Keratinocyte (primary cell): ENCODE results near the gene ZNF180. TPM values are rescaled to one million over a fixed set of nuclear protein-coding genes. Genes with fewer than 3 reads are reported as not detected.

Experiments used
- DNase-seq: peaks from one replicate; pipeline ENCODE4 v3.0.0-alpha.2; 2011; ENCODE audit warnings: low read depth, missing footprints, low spot score
- FAIRE-seq: peaks from 2 replicates; lab custom pipeline; 2011; peaks lifted over from hg19 to GRCh38; lab: Jason Lieb, UNC
- H2AFZ ChIP-seq: 2 replicates; pipeline ENCODE4 v1.6.0; 2012; ENCODE audit warnings: low read length, control low read depth, inconsistent platforms; ENCODE audit not compliant: control insufficient read depth
- H3K27ac ChIP-seq: 2 replicates; pipeline ENCODE4 v1.5.1; 2011; ENCODE audit warnings: low read length; ENCODE audit not compliant: control insufficient read depth, insufficient read depth
- H3K27me3 ChIP-seq: 3 replicates; pipeline ENCODE4 v1.6.0; 2011; ENCODE audit warnings: low read length; ENCODE audit not compliant: control insufficient read depth, insufficient read depth; ENCODE audit errors: extremely low read depth
- H3K36me3 ChIP-seq, 2 experiments: 2 replicates in 1 of 2; 3 replicates in 1 of 2; pipeline ENCODE4 v1.5.1; 2011; ENCODE audit warnings: low read length in 2 of 2, mild to moderate bottlenecking in 1 of 2; ENCODE audit not compliant: control insufficient read depth in 2 of 2, insufficient read depth in 2 of 2; ENCODE audit errors: extremely low read depth in 1 of 2
- H3K4me1 ChIP-seq: 3 replicates; pipeline ENCODE4 v1.5.1; 2011; ENCODE audit warnings: low read length; ENCODE audit not compliant: control insufficient read depth, insufficient read depth; ENCODE audit errors: extremely low read depth
- H3K4me2 ChIP-seq: 3 replicates; pipeline ENCODE4 v1.6.0; 2011; ENCODE audit warnings: low read depth, low read length; ENCODE audit not compliant: control insufficient read depth, insufficient read depth; ENCODE audit errors: extremely low read depth
- H3K4me3 ChIP-seq, 3 experiments: fragments of 200-600 bp in 1 of 3; sonication (generic) in 1 of 3; 2 replicates in 2 of 3; 3 replicates in 1 of 3; pipeline ENCODE4 v1.5.1; 2011 to 2016; ENCODE audit warnings: low read length in 3 of 3, mild to moderate bottlenecking in 3 of 3, control low read depth in 2 of 3, inconsistent platforms in 1 of 3, low read depth in 1 of 3, mixed read lengths in 1 of 3, mixed run types in 1 of 3, moderate library complexity in 1 of 3; ENCODE audit not compliant: control insufficient read depth in 2 of 3, insufficient read depth in 2 of 3; ENCODE audit errors: extremely low read depth in 1 of 3
- H3K79me2 ChIP-seq: 2 replicates; pipeline ENCODE4 v1.6.0; 2012; ENCODE audit warnings: low read length; ENCODE audit not compliant: control insufficient read depth, insufficient read depth
- H3K9ac ChIP-seq: 3 replicates; pipeline ENCODE4 v1.6.0; 2011; ENCODE audit warnings: low read length; ENCODE audit not compliant: control insufficient read depth, insufficient read depth; ENCODE audit errors: extremely low read depth
- H3K9me1 ChIP-seq: 3 replicates; pipeline ENCODE4 v1.6.0; 2011; ENCODE audit warnings: low read length; ENCODE audit not compliant: control insufficient read depth, insufficient read depth; ENCODE audit errors: extremely low read depth
- H3K9me3 ChIP-seq: 2 replicates; pipeline ENCODE4 v1.5.1; 2012; ENCODE audit warnings: low read depth, low read length; ENCODE audit not compliant: control insufficient read depth
- H4K20me1 ChIP-seq: 3 replicates; pipeline ENCODE4 v1.6.0; 2011; ENCODE audit warnings: low read length; ENCODE audit not compliant: control insufficient read depth, insufficient read depth; ENCODE audit errors: extremely low read depth
- CTCF ChIP-seq, 3 experiments: IDR thresholded peaks in 1 of 3; conservative IDR thresholded peaks in 1 of 3; optimal IDR thresholded peaks in 1 of 3; 2 replicates in 2 of 3; 3 replicates in 1 of 3; pipeline versions ENCODE3 to v1.5.1; 2011; ENCODE audit warnings: low read length in 3 of 3, mild to moderate bottlenecking in 3 of 3, moderate library complexity in 2 of 3, control low read depth in 1 of 3, inconsistent platforms in 1 of 3; ENCODE audit not compliant: insufficient read depth in 2 of 3; ENCODE audit errors: extremely low read depth in 1 of 3
- EZH2 ChIP-seq: IDR thresholded peaks from one replicate; pipeline ENCODE4 v1.6.1; 2012; ENCODE audit warnings: inconsistent platforms, mild to moderate bottlenecking, low read length, moderate library complexity
- dilution Hi-C: fragments of 300-500 bp; cut with MboI; formaldehyde crosslinking; loops from one replicate; pipeline ENCODE4 v1.7.0; 2020; ENCODE audit warnings: low sequenced_read_pairs; ENCODE audit not compliant: extremely low pct_ligation_motif_present
- polyA plus RNA-seq, 5 experiments: library from polyadenylated mRNA; depleted of rRNA in 3 of 5; stranded (reverse) in 3 of 5; stranded (forward) in 1 of 5; unstranded in 1 of 5; fragments of >200 nt; gene quantifications; 1 replicate in 1 of 5; 2 replicates in 3 of 5; 3 replicates in 1 of 5; pipeline versions ENCODE4 v1.2.1 to v1.2.3, GENCODE V29; 2011 to 2012; ENCODE audit warnings: missing spikeins in 2 of 5, low read depth in 1 of 5, low replicate concordance in 1 of 5

The ZNF180 gene
- polyA plus RNA-seq, 1 donor (not counting 4 experiments of a cell fraction or from before 2014, with no cell fraction given): 2.6 TPM

GRCh38 chr19:44515031-44515430 is 14.7 kb upstream of the ZNF180 start:
- H4K20me1 ChIP-seq: peaks cover 2% of the 10 kb centered on the region
- no peaks in the 10 kb centered on the region for H3K36me3 ChIP-seq
- H3K79me2 ChIP-seq: no peaks in the 10 kb centered on the region
- DNase-seq: no peak
- no peaks in the 10 kb centered on the region for H3K9me1 ChIP-seq
- no peaks in the 10 kb centered on the region for H3K4me1 ChIP-seq
- H3K27ac ChIP-seq: no peak overlapping the region
- H3K4me2 ChIP-seq: no peak overlapping the region
- dilution Hi-C loops: no loop called here
- no peak overlapping the region for H3K4me3 ChIP-seq
- no peak overlapping the region for H2AFZ ChIP-seq
- peaks cover 5% of the 10 kb centered on the region for H3K27me3 ChIP-seq
- no peak for TF ChIP-seq CTCF (optimal IDR thresholded peaks at IDR 0.05 in 1 of 3, IDR thresholded peaks at IDR 0.05 in 1 of 3, conservative IDR thresholded peaks at IDR 0.05 in 1 of 3; ENCODE audit: extremely low read depth in 1 of 3, insufficient read depth in 2 of 3, low read length in 3 of 3)
- no peak for TF ChIP-seq EZH2
- no peak for FAIRE-seq
- no peak overlapping the region for H3K9ac ChIP-seq
- no peaks in the 10 kb centered on the region for H3K9me3 ChIP-seq

- Histone ChIP-seq H4K20me1 (peaks cover 2% of the 10 kb centered on the region), H3K27ac (no peak overlapping the region), H3K9ac (no peak overlapping the region), H3K4me3 (no peak overlapping the region), H3K4me1 (no peaks in the 10 kb centered on the region), H3K4me2 (no peak overlapping the region), H3K79me2 (no peaks in the 10 kb centered on the region), H2AFZ (no peak overlapping the region), H3K27me3 (no peaks in the 10 kb centered on the region), H3K36me3 (no peaks in the 10 kb centered on the region), H3K9me3 (no peaks in the 10 kb centered on the region), H3K9me1 (no peaks in the 10 kb centered on the region)
- TF ChIP-seq CTCF (optimal IDR thresholded peaks at IDR 0.05 in 1 of 3, IDR thresholded peaks at IDR 0.05 in 1 of 3, conservative IDR thresholded peaks at IDR 0.05 in 1 of 3; ENCODE audit: extremely low read depth in 1 of 3, insufficient read depth in 2 of 3, low read length in 3 of 3) (peak; percentile 81 to 96 (median 95)), EZH2 (no peak)
- dilution Hi-C loops: no loop called here
- DNase-seq (peak; percentile 26), FAIRE-seq (peak; percentile 81)
These were observed 12.3 kb upstream of the ZNF180 start for GRCh38 chr19:44512326-44513298.
